Kidney (tissue), 14 donors: Measurements from ENCODE around the gene SOS2. TPM values are rescaled to one million over a fixed set of nuclear protein-coding genes. Genes with fewer than 3 reads are reported as not detected.

Experiments
- DNase-seq, 5 donors: peaks; one replicate each; pipeline ENCODE4 v3.0.0-alpha.2; 2013 to 2020
- FAIRE-seq: peaks from 2 replicates; lab custom pipeline; 2012; peaks lifted over from hg19 to GRCh38; lab: Jason Lieb, UNC
- H3K27ac ChIP-seq, 2 donors: one replicate each; pipeline ENCODE4 v1.7.0; 2013; ENCODE audit warnings: low read depth in 2 of 2, low read length in 2 of 2, inconsistent platforms in 1 of 2
- H3K27me3 ChIP-seq: one replicate; pipeline ENCODE4 v1.7.1; 2013; ENCODE audit warnings: low read length, inconsistent platforms; ENCODE audit not compliant: control insufficient read depth, insufficient read depth
- H3K36me3 ChIP-seq, 3 donors: one replicate each; pipeline versions ENCODE4 v1.7.0 to v1.7.1; 2013; ENCODE audit warnings: low read length in 3 of 3, control low read depth in 1 of 3, inconsistent platforms in 1 of 3; ENCODE audit not compliant: insufficient read depth in 3 of 3, control insufficient read depth in 2 of 3
- H3K4me1 ChIP-seq, 3 donors: one replicate each; pipeline versions ENCODE4 v1.7.0 to v1.7.1; 2013; ENCODE audit warnings: low read length in 3 of 3, inconsistent platforms in 1 of 3, low read depth in 1 of 3; ENCODE audit not compliant: control insufficient read depth in 2 of 3, insufficient read depth in 2 of 3
- H3K4me3 ChIP-seq, 3 donors: one replicate each; pipeline versions ENCODE4 v1.7.0 to v1.8.1; 2013; ENCODE audit warnings: low read length in 3 of 3, control low read depth in 1 of 3, inconsistent platforms in 1 of 3
- H3K9ac ChIP-seq, 3 donors: one replicate each; pipeline versions ENCODE4 v1.7.0 to v1.7.1; 2013; ENCODE audit warnings: low read length in 3 of 3, control low read depth in 1 of 3, inconsistent platforms in 1 of 3
- H3K9me3 ChIP-seq, 3 donors: one replicate each; pipeline versions ENCODE4 v1.7.0 to v1.7.1; 2013; ENCODE audit warnings: low read length in 3 of 3, control low read depth in 1 of 3, inconsistent platforms in 1 of 3; ENCODE audit not compliant: control insufficient read depth in 2 of 3, insufficient read depth in 1 of 3
- CTCF ChIP-seq: IDR thresholded peaks from 3 replicates; pipeline ENCODE4 v1.5.1; 2012; ENCODE audit warnings: mild to moderate bottlenecking, moderate library complexity, borderline replicate concordance; ENCODE audit not compliant: insufficient read depth; ENCODE audit errors: extremely low read depth
- intact Hi-C: fragments of 100-400 bp; cut with DNase I; formaldehyde crosslinking; loops from one replicate; pipeline ENCODE4 v1.11.1; 2022
- polyA plus RNA-seq: library from polyadenylated mRNA; stranded (reverse); fragments of 350-450 nt; fragmentation: Illumina TruSeq; extraction: RNeasy Lipid Tissue Mini Kit (QIAGEN cat#74804); gene quantifications from one replicate; pipeline ENCODE4 v1.2.3, GENCODE V29; 2014; ENCODE audit warnings: low read depth, low replicate concordance; ENCODE audit not compliant: insufficient read depth
- total RNA-seq: library from RNA; stranded (reverse); fragmentation: NEBNext Ultra II Directional; extraction: Animal tissue kit (Norgen Biotek cat#: 25700); gene quantifications from one replicate; pipeline ENCODE4 v1.2.1, GENCODE V29; 2021
- donor health status: control.
- donor health status: control.
- donor health status: control.
- donor health status: control.
- donor health status: control.
- donor health status: DM: yes; HTN: yes; CAD: no.
- donor health status: Normal renal cell carcinoma (clear cell type).

The SOS2 gene
- total and polyA plus RNA-seq, 2 donors from 2014 or later, result 11.9 to 39.7 TPM

- H3K36me3 ChIP-seq, result no peaks in the 10 kb centered on the region
- H3K9ac ChIP-seq, result no peak overlapping the region
- H3K27ac ChIP-seq, result no peak overlapping the region
- DNase-seq (no peak), FAIRE-seq (no peak)
- intact Hi-C loops, result no loop called here
- H3K9me3 ChIP-seq, result no peaks in the 10 kb centered on the region
- no peaks in the 10 kb centered on the region for H3K4me1 ChIP-seq
- TF ChIP-seq CTCF, result no peak
- H3K27me3 ChIP-seq, result no peaks in the 10 kb centered on the region
- H3K4me3 ChIP-seq, result no peak overlapping the region
Measured at GRCh38 chr14:50070840-50071548, 160.4 kb downstream of the SOS2 start.

- no peak for DNase-seq
- Histone ChIP-seq H3K9ac (no peak overlapping the region), H3K4me1 (no peaks in the 10 kb centered on the region), H3K9me3 (no peaks in the 10 kb centered on the region), H3K27me3 (no peaks in the 10 kb centered on the region), H3K36me3 (no peaks in the 10 kb centered on the region), H3K27ac (no peak overlapping the region), H3K4me3 (no peak overlapping the region)
- TF ChIP-seq CTCF, result no peak
- no peak for FAIRE-seq
- intact Hi-C loops, result no loop called here
Measured at GRCh38 chr14:50070230-50070629, 161.1 kb downstream of the SOS2 start.

- H3K4me1 ChIP-seq, result no peaks in the 10 kb centered on the region
- no peaks in the 10 kb centered on the region for H3K27me3 ChIP-seq
- TF ChIP-seq CTCF, result no peak
- H3K9ac ChIP-seq, result no peak overlapping the region
- no peak for FAIRE-seq
- H3K4me3 ChIP-seq, result no peak overlapping the region
- H3K9me3 ChIP-seq, result no peaks in the 10 kb centered on the region
- H3K27ac ChIP-seq, result no peak overlapping the region
- DNase-seq, result no peak
- no peaks in the 10 kb centered on the region for H3K36me3 ChIP-seq
- intact Hi-C loops, result no loop called here
Measured at GRCh38 chr14:50069325-50069724, 162.1 kb downstream of the SOS2 start.
